Measurements from ENCODE around the gene CACNA2D1.
"Not testable (repeated sequence)": the region's sequence is repeated elsewhere in the genome, so short reads cannot be mapped to it uniquely, and the experiment has no call there.

CACNA2D1 gene

GRCh38 chr7:82166260-82167015 lies 277.1 kb downstream of the CACNA2D1 start:
- no peak for DNase-seq (ENCODE audit: low read depth)

DNA sequence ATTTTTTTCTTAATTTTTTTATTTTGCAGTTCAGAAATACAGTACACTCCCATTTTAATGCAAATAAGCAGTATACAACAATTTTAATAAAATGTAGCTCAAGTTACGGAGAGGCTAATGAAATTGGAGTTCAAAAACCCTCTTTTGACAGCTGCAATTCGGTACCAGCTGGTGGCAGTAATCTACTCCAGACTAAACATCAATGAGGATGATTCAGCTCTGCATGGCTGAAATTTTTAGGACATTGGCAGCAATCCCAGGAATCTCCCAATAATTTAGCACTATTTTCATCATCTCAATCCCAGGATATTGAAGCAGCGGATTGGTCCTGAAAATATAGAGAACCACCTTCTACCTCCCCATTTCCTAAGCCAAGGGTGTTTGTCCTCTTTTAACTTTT lies 278.8 kb downstream of the CACNA2D1 start:
- no peak for DNase-seq (ENCODE audit: low read depth)

DNA sequence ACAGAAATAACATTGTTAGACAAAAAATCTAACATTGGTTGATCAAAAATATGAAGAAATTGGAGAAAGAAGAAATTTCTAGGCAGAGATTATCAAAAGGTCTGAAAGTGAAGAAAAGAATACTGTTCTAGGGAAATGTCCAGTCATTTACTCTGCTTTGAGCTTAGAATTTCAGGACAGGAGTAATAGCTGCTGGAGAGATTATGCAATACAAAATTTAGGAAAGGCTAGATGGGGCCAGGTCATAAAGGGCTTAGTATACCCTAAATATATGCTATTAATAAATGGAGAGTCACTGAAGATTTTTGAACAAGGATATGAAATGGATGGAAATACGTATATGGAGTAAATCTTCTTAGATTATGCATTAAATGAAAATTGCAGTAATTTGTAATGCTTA lies 279.2 kb downstream of the CACNA2D1 start:
- no peak for DNase-seq (ENCODE audit: low read depth)

DNA sequence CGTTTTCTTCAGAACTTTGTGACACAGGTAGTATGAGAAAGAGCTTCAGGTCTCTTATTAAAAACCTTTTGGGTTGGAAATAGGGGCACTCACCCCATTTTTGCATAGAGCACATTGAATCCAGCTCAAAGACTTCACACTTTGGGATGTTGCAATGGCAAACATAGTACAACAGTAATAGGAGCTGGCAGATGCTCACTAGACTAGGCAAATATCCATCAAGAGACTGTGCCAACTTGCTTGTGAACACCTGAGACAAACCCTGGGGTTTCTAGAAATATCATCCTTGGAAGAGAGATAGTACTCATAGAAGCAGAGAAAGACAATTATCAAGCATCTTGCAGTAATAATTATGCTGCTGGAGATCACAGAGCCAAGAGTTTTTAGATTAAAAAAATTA lies 280.0 kb downstream of the CACNA2D1 start:
- DNase-seq (ENCODE audit: low read depth) = no peak

GRCh38 chr7:82162289-82162688 lies 281.3 kb downstream of the CACNA2D1 start:
- DNase-seq (ENCODE audit: low read depth) = no peak

- DNase-seq (ENCODE audit: low read depth) = no peak
Observed at GRCh38 chr7:82158327-82158726, 285.2 kb downstream of the CACNA2D1 start.

DNA sequence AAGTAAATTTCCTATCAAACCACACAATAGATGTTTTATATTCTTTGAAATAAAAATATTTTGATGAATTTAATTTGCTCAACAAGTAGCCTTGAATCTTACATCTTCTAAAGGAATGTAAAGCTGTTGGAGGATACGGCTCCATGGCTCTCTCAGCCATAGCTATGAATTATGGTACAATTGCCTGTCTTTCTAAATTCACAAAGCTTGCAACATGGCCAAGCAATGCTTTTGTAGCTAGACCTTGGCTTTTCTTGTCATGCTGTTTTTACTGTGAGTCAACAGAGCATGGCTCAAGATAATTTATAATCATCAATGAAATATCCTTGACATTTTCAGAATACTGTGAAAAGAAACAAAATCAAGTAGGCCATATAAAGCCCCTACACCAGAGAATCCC lies 286.7 kb downstream of the CACNA2D1 start:
- DNase-seq (ENCODE audit: low read depth) = no peak

- DNase-seq (ENCODE audit: low read depth) = no peak
Observed at GRCh38 chr7:82156168-82156567, 287.4 kb downstream of the CACNA2D1 start.

DNA sequence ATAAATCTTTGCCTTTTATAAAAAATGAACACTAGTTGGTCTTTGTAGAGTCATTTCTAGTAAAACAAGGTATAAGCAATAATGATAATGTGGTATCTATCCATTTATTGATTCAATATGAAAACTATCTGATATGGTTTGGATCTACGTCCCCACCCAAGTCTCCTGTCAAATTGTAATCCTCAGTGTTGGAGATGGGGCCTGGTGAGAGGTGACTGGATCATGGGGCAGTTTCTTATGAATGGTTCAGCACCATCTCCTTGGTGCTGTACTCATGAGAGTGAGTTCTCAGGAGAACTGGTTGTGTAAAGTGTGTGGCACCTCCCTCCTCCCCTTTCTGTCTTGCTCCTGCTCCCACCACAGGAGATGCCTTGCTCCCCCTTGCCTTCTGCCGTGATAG lies 288.8 kb downstream of the CACNA2D1 start:
- no peak for DNase-seq (ENCODE audit: low read depth)

DNA sequence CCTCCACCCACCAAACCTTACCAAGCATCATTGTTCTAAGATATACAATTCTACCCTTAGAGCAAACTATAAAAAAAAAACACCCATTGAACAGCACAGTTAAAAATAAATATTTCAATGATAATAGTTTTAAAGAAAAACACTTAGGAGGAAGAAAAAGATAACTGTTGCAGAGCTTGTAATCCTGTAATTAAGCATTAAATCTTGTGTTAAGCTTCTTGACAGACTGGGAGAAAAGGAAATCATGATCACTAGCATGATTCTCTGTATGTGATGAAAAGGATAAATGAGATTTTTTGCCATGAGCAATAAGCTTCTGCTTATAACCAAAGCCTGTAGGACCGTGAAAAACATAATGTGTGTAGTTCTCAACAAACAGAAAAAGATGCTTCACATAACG lies 289.8 kb downstream of the CACNA2D1 start:
- DNase-seq (ENCODE audit: low read depth) = no peak

DNA sequence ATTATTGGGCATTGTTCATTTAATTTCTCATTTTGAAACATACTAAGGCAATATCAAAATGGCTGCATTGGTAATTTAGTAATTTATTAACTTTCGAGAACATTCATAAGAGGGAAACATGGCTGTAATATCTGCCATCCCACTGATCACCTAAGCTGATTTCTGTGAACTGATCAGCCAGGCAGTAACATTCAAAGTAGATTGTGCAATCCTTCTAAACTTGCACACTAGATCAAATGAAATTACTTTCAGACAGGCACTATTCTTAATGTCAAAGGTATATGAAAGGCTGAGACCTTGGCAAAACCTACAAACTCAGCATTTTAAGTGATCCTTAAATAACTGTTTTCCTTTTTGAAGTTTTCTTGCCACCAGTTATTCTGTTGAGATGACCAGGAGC lies 290.7 kb downstream of the CACNA2D1 start:
- DNase-seq (ENCODE audit: low read depth) = no peak

DNA sequence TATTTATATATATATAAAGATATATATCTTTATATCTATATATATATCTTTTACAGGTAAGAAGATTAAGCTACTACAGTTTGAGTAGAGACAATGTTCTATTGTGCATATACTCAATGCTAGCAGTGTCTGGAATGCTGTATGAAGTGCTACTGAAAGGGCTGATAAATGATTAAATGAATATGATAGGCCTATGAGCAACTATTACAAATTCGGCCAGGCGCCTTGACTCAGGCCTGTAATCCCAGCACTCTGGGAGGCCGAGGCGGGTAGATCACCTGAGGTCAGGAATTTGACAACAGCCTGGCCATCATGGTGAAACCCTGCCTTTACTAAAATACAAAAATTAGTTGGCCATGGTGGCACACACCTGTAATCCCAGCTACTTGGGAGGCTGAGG lies 297.1 kb downstream of the CACNA2D1 start:
- DNase-seq (ENCODE audit: low read depth) = no peak

DNA sequence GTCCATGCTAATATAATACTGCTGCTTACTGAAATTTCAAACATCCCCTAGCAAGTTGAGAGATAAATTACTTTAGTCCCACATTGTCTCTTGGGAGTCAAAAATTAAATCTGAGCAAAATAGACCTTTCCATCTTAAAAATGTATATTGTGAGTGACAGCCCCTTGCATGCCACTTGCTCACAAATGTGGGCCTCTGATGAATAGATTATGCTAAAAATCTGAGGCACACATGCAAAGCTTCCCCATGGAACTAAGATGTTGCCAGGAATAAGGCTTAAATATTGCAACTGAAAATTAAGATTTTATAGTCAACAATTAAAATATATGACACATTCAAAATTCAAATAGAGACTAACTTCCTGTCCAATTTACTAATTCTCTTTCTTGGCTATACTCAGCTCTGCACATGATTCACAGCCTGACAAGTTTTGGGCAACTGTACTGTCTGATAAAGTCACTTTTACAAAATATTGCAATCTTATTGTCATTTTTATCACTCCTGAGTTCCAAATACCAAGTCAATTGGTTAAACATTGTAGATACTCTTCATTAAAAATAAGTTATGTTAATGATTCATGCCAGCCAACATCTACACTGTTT lies 301.2 kb downstream of the CACNA2D1 start:
- DNase-seq (ENCODE audit: low read depth) = no peak

DNA sequence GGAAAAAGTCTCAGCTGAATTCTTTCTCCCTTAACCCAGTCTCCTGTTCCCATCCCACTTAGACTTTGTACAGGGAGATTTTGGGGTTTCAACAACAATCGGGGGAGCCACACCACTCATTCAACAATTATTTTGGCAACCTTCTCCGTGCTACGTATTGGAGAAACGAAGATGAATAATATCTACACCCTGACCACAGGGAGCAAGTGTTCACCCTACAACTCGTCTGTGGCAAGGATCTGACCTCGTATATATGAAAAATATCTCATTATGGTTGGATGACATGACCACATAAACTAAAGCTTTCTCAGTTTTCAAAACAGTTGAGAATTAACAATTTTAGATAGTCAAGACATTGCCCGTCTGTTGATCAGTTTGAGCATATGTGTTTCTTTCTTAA lies 302.1 kb downstream of the CACNA2D1 start:
- DNase-seq (ENCODE audit: low read depth) = no peak

- DNase-seq (ENCODE audit: low read depth) = not testable (repeated sequence)
Observed at GRCh38 chr7:82140608-82141007, 303.0 kb downstream of the CACNA2D1 start.

GRCh38 chr7:82131215-82131614 lies 312.4 kb downstream of the CACNA2D1 start:
- DNase-seq (ENCODE audit: low read depth) = no peak

DNA sequence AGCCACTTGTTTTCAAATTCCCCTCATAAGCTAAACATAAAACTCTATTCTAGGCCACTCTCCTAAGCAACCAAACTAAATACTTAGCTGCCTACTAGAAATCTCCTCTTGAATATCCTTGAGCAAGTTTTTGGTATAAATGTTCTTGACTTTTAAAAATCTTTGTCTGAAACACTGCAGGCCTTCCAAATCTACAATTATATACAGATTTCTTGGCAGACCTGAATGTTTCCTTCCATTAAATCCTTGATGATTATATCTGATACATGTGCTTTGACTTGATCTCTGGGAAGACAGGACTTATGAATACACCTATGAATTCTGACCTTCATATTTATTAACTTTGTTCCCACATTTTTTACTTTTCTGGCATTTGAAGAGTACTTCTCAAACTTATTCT lies 314.5 kb downstream of the CACNA2D1 start:
- DNase-seq (ENCODE audit: low read depth) = no peak

GRCh38 chr7:82128546-82128945 lies 315.0 kb downstream of the CACNA2D1 start:
- no peak for DNase-seq (ENCODE audit: low read depth)

DNA sequence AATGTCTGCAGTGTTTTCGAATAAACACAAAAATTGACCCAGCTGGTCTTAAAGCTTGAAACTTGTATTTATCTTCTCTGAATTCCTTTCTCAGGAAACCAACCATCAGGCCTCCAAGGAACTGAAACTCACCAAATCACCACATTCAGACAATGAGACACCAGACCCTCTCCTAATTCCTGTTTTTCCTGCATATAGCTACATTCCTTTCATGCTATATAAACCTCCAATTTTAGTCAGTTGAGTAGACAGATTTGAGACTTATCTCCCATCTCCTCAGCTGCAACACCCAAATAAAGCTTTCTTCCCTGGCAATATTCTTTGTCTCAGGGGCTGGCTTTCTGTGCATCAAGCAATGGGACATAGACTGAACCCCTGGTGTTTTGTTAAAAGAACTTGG lies 317.0 kb downstream of the CACNA2D1 start:
- no peak for DNase-seq (ENCODE audit: low read depth)

DNA sequence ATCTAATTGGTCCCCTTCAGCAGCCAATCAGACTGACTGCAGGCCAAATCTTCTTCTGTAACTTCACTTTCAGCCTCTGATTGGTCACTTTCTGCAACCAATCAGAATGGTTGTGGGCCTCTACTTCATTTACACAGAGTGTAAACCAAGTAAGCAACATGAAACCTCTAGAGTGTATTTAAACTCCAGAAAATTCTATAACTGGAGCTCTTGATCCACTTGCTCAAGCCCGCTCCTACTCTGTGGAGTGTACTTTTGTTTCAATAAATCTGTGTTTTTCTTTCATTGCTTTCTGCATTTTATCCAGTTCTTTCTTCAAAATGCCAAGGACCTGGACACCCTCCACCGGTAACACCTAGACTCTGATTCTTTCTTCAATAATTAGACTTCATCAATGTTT lies 319.1 kb downstream of the CACNA2D1 start:
- DNase-seq (ENCODE audit: low read depth) = no peak

GRCh38 chr7:82122275-82122674 lies 321.3 kb downstream of the CACNA2D1 start:
- no peak for DNase-seq (ENCODE audit: low read depth)

GRCh38 chr7:82114237-82114636 lies 329.3 kb downstream of the CACNA2D1 start:
- DNase-seq (ENCODE audit: low read depth) = no peak

DNA sequence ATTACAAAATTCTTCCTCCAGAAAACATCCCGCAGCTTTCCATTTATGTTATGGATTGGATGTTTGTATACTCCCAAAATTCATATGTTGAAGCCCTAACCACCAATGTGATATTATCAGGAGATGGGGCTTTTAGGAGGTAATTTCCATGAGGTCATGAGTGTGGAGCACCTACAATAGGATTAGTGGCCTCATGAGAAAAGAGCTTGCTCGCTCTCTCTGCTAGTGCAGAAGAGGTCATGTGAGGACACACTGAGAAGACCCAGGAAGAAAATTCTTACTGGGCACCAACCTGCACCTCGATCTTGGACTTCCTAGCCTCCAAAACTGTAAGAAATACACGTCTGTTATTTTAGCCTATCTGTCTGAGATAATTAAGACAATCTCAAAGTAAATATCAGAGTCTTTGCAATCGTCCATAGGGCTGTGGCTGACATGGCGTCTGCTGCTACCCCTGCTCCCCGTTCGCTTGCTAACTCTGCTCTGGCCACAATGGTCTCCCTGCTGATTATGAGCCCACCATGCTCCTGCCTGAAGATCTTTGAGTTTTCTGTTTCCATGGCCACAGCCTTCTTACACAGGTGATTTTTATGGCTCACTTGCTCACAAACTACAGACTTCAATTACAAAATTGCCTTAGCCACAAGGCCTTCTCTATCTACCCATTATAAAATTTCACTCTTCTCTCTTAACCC lies 333.3 kb downstream of the CACNA2D1 start:
- DNase-seq (ENCODE audit: low read depth) = no peak
